Measurements from ENCODE around the gene BTNL9. TPM values are rescaled to one million over a fixed set of nuclear protein-coding genes. Genes with fewer than 3 reads are reported as not detected.
"Not testable (repeated sequence)": the region's sequence is repeated elsewhere in the genome, so short reads cannot be mapped to it uniquely, and the experiment has no call there.

Gene BTNL9
- polyA plus RNA-seq, 1 experiment = not detected

- TF ChIP-seq, protein P1, sequence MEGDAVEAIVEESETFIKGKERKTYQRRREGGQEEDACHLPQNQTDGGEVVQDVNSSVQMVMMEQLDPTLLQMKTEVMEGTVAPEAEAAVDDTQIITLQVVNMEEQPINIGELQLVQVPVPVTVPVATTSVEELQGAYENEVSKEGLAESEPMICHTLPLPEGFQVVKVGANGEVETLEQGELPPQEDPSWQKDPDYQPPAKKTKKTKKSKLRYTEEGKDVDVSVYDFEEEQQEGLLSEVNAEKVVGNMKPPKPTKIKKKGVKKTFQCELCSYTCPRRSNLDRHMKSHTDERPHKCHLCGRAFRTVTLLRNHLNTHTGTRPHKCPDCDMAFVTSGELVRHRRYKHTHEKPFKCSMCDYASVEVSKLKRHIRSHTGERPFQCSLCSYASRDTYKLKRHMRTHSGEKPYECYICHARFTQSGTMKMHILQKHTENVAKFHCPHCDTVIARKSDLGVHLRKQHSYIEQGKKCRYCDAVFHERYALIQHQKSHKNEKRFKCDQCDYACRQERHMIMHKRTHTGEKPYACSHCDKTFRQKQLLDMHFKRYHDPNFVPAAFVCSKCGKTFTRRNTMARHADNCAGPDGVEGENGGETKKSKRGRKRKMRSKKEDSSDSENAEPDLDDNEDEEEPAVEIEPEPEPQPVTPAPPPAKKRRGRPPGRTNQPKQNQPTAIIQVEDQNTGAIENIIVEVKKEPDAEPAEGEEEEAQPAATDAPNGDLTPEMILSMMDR (IDR thresholded peaks at IDR 0.05; ENCODE audit: low read depth, low read length) = no peak
- Histone ChIP-seq H3K27me3 (ENCODE audit: control insufficient read depth, insufficient read depth, low read length) (no peaks in the 10 kb centered on the region), H3K9me3 (ENCODE audit: control insufficient read depth, insufficient read depth, low read length) (no peaks in the 10 kb centered on the region; the same call in 1 of the 2 replicates), H3K27ac (ENCODE audit: low read depth, low read length) (no peak overlapping the region), H3K4me3 (ENCODE audit: low read depth, low read length) (no peak overlapping the region)
- ChIA-PET CTCF (no interaction called here), POLR2A (no interaction called here)
- DNase-seq (ENCODE audit: low read depth, low spot score) = no peak
Observed at GRCh38 chr5:181044662-181045305, 4.7 kb downstream of the BTNL9 start.

DNA sequence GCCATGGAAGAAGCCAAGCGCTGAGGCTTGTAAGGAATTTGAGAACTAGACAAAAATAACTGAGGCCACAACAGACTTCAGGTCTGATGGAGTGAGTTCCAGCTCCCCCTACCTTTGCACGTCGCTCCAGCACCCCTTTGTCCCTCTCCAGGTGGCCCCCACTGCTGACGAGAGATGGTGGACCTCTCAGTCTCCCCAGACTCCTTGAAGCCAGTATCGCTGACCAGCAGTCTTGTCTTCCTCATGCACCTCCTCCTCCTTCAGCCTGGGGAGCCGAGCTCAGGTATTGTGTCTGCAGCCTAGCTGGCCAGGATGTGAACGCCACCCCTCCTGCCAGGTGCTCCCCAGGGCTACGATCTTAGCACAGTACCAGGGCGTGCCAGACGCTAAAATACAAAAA lies 5.2 kb downstream of the BTNL9 start:
- Histone ChIP-seq H3K4me3 (ENCODE audit: low read depth, low read length) (no peak overlapping the region), H3K27me3 (ENCODE audit: control insufficient read depth, insufficient read depth, low read length) (peaks cover 2% of the 10 kb centered on the region), H3K27ac (ENCODE audit: low read depth, low read length) (no peak overlapping the region), H3K9me3 (ENCODE audit: control insufficient read depth, insufficient read depth, low read length) (no peaks in the 10 kb centered on the region; the same call in 1 of the 2 replicates)
- POLR2A ChIA-PET = no interaction called here
- TF ChIP-seq, protein P1 (IDR thresholded peaks at IDR 0.05; ENCODE audit: low read depth, low read length) = no peak
- CTCF ChIA-PET = no interaction called here
- DNase-seq (ENCODE audit: low read depth, low spot score) = no peak

- CTCF ChIA-PET; DNase-seq (ENCODE audit: low read depth, low spot score); H3K27ac ChIP-seq (ENCODE audit: low read depth, low read length); H3K4me3 ChIP-seq (ENCODE audit: low read depth, low read length); POLR2A ChIA-PET; H3K9me3 ChIP-seq (ENCODE audit: control insufficient read depth, insufficient read depth, low read length); H3K27me3 ChIP-seq (ENCODE audit: control insufficient read depth, insufficient read depth, low read length): not testable (repeated sequence)
Observed at GRCh38 chr5:181045857-181046256, 5.8 kb downstream of the BTNL9 start.

DNA sequence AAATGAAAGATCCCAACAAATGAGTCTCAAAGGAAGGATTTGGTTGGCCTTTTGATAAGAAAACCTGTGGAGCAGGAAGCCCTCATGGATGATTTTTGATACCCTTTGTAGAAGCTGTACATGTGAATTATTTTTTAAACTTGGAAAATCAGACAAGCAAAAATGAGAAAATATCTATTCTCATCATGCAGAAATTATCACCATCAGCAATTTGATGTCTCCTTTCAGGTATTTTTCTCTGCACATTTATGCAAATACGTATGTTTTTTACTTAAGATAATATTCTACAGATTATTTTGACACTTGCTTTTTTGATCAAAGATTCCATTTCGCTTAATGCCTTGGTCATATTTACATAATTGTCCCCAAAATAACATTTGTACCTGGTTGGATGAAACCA lies 7.2 kb downstream of the BTNL9 start:
- peaks cover 13% of the 10 kb centered on the region for H3K27me3 ChIP-seq (ENCODE audit: control insufficient read depth, insufficient read depth, low read length)
- POLR2A ChIA-PET = no interaction called here
- no peak for DNase-seq (ENCODE audit: low read depth, low spot score)
- TF ChIP-seq, protein P1 (IDR thresholded peaks at IDR 0.05; ENCODE audit: low read depth, low read length) = no peak
- H3K4me3 ChIP-seq (ENCODE audit: low read depth, low read length) = no peak overlapping the region
- CTCF ChIA-PET = no interaction called here
- H3K27ac ChIP-seq (ENCODE audit: low read depth, low read length) = no peak overlapping the region
- H3K9me3 ChIP-seq (ENCODE audit: control insufficient read depth, insufficient read depth, low read length) = no peaks in the 10 kb centered on the region; the same call in 1 of the 2 replicates

GRCh38 chr5:181047921-181048320 lies 7.9 kb downstream of the BTNL9 start:
- Histone ChIP-seq H3K9me3 (ENCODE audit: control insufficient read depth, insufficient read depth, low read length) (no peaks in the 10 kb centered on the region; the same call in 1 of the 2 replicates), H3K27me3 (ENCODE audit: control insufficient read depth, insufficient read depth, low read length) (peaks cover 16% of the 10 kb centered on the region), H3K4me3 (ENCODE audit: low read depth, low read length) (no peak overlapping the region), H3K27ac (ENCODE audit: low read depth, low read length) (no peak overlapping the region)
- ChIA-PET POLR2A (no interaction called here), CTCF (interaction anchor here (0.6 kb wide), 1 partner anchor 394 kb away, joined by 3 read pairs; no protein-coding TSS in a partner anchor)
- no peak for DNase-seq (ENCODE audit: low read depth, low spot score)
- TF ChIP-seq, protein P1 (IDR thresholded peaks at IDR 0.05; ENCODE audit: low read depth, low read length) = no peak
